Effector CD4-positive, alpha-beta T cell (primary cell): ENCODE measurements around the gene TM4SF18. TPM values are rescaled to one million over a fixed set of nuclear protein-coding genes. Genes with fewer than 3 reads are reported as not detected.
"Not testable (repeated sequence)": the region's sequence is repeated elsewhere in the genome, so short reads cannot be mapped to it uniquely, and the experiment has no call there.

Experiments used
- DNase-seq: peaks from one replicate; pipeline ENCODE4 v3.0.0-alpha.2; 2020
- total RNA-seq: gene quantifications from one replicate; lab custom pipeline; 2026; lab: John Stamatoyannopoulos, UW

TM4SF18 gene, protein sequence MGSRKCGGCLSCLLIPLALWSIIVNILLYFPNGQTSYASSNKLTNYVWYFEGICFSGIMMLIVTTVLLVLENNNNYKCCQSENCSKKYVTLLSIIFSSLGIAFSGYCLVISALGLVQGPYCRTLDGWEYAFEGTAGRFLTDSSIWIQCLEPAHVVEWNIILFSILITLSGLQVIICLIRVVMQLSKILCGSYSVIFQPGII
- not detected for total RNA-seq

DNA sequence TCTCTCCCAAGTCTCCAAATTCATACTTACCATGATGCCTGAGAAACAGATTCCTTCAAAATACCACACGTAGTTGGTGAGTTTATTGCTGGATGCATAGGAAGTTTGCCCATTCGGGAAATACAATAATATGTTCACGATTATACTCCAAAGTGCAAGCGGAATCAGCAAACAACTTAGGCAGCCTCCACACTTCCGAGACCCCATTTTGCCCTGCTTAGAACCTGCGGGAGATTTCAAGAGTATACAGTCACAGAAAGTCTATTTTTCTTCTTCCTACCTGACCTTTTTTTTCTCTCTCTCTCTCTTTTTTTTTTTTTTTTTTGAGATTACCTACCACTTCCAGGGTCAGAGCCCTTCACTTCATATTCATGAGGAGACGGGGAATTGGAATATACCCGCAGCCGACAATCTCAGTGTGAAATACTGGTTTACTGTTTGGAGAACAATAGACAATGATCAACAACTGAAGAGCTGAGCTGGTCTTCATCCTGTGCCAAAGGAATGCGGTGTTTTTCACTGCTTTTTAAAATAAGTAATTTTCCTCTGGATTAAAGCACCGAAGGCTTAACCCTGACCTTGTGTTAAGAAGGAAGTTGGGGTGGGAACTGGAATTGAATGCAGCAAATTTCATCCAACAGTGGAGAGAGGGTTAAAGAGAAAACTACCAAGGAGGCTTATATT, at the start of gene TM4SF18:
Gene TM4SF18 (minus strand): TSS at position 461 of the 684 bp plus-strand sequence. CDS start 254 bp downstream, at position 207.
- DNase-seq: no peak

DNA sequence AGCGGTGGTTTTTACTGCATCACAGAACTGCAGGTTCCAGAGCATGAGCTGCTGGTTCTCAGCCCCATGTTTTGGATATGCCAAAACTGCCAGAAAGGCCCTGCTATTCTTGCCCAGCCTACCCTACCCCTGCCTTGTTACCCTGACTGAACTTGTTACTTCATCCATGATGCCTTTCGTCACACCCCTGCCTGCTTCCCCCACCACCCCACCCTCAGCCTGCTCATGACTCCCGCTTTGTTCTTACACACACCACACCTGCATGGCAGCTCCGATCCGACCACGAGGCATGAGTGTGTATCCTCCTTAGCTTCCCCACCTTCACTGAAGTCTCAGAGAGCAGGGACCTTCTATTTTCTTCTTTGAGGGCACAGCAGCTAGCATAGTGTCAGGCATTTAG, 49.1 kb upstream of the TM4SF18 start:
- no peak for DNase-seq

GRCh38 chr3:149382101-149382467, 48.6 kb upstream of the TM4SF18 start:
- DNase-seq: no peak

DNA sequence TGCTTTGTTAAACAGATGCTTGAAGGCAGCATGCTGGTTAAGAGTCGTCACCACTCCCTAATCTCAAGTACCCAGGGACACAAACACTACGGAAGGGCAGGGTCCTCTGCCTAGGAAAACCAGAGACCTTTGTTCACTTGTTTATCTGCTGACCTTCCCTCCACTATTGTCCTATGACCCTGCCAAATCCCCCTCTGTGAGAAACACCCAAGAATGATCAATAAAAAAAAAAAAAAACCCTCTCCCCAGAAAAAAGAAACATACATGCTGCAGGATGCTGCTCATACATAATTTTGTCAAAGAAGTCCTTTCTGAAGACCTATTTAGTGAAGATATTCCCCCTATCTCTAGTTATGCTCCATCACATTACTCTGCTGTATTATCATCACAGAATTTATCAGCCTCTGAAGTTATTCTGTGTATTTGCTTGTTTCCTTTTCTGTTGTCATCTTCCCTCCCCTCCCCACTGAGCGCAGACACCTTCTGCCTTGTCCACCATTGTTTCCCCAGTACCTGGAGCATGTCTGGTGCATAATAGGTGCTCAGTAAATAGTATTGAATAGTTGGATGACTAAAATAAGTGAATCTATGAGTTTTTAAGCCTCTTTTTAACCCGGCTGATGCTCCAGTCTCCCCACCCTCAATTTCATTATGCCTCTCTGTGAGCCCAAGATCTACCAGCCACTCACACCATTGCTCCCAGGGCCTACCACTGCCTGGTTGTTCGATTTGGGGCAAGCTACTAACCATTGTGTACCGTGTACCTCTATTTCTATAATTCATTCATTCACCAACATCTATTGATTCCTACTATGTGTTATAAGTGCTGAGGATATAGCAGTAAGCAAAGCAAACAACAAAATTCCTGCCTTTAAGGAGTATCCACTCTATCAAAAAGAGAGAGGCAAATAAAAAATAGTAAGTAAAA, 48.0 kb upstream of the TM4SF18 start:
- no peak for DNase-seq

DNA sequence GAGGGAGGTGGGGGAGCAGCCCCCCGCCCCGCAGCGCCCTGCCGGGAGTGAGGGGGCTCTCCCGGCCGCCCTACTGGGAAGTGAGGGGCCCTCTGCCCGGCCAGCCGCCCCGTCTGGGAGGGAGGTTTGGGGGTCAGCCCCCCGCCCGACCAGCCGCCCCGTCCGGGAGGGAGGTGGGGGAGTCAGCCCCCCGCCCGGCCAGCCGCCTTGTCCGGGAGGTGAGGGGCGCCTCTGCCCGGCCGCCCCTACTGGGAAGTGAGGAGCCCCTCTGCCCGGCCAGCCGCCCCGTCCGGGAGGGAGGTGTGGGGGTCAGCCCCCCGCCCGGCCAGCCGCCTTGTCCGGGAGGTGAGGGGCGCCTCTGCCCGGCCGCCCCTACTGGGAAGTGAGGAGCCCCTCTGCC, 46.8 kb upstream of the TM4SF18 start:
- not testable (repeated sequence) for DNase-seq

DNA sequence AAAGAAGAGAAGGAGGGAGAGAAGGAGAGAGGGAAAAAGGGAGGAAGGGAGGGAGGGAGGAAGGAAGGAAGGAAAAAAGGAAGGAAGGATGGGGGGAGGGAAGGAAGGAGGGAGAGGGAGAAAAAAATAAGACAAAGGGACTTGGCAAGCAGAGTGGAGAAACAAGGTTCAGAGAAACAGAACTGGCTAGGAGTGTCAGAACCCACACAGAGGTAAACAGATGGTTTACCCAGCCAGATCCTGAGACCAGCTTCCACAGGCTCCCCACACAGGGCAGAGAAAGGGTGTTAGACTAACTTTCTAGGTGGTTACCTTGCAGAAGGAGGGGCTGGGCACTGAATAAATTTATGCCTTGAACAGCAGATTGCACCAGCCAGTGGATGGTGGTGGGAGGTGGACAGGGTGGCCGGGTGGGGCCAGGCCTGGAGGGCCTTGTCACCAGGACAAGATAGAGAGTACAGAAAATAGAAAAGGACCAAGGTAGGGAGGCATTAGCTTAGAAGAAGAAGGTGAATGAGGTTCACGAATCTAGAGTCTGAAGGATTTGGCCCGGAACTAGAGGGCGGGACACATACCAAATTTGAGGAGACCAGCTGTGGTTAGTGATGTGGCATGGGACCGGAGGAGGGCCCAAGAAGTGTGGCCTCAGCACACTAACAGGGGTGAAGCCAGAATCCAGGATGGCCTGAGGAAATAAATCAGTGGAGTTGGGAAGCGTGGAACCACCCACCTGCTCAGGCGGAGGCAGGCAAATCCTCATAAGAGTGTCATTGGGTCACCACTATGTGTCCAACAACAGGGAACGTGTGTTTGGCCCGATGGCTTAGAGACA, 45.3 kb upstream of the TM4SF18 start:
- no peak for DNase-seq

- no peak for DNase-seq
Observed at GRCh38 chr3:149377408-149378364, 44.2 kb upstream of the TM4SF18 start, which contains the start of gene TM4SF1. Gene TM4SF1 (minus strand): TSS chr3:149377649. CDS start chr3:149377547, 102 bp downstream.

GRCh38 chr3:149376718-149377407, 43.4 kb upstream of the TM4SF18 start:
- no peak for DNase-seq

DNA sequence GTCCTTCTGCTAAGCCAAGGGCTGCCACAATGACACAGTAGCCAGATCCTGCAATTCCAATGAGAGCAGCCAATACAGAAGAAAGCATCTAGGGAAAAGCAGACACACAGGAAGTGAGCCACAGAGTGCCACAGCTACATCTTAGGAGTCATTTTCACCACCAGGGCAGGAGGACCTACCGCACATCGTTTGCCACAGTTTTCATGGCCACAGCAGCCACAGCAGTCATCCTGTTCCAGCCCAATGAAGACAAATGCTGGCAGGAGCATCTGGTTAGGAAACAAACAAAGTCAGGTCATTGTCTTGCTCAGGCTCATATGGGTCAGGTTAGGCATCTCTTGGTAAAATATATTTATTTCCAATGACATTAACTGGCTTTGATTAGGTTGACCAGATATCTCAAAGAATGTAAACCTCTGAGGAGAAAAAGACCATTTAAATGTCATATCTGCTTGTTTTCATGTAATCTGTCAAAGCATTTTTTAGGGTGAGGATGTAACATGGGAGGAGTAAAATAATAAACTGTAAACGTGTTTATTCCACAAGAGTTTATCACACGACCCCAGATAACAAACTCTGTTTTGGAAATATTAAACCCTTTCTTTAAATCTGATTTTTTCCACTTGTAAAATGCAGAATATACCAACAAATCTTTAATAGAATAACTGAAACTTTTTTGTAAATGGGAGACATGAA, 42.2 kb upstream of the TM4SF18 start:
- DNase-seq: no peak

DNA sequence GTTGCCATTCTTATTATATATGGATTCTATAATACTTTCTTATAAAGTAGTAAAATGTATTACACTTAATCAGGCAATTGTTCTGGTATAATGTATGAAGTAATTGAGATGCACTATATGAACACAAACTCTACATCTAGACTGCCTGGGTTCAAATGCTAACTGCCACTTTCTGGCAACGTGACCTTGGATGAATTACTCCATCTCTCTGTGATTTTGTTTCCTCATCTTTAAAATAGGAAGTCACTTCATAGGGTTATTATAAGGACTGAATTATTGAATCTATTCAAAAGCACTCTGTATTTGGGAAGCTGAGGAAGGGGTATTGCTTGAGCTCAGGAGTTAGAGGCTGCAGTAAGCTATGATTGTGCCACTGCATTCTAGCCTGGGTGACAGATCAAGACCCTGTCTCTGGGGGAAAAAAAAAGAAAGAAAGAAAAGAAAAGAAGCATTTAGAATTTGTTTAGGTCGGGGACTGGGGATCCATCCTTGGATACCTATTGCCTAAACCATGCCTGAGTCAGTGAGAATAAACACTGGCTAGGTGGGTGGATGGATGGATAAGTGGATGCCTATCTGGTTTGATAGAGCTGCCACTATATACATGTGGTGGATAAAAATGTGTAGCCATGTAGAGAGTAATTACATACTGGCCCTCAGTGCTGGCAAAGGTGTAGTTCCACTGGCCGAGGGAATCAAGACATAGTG, 41.5 kb upstream of the TM4SF18 start:
- DNase-seq: no peak

GRCh38 chr3:149374391-149374790, 41.0 kb upstream of the TM4SF18 start:
- no peak for DNase-seq

DNA sequence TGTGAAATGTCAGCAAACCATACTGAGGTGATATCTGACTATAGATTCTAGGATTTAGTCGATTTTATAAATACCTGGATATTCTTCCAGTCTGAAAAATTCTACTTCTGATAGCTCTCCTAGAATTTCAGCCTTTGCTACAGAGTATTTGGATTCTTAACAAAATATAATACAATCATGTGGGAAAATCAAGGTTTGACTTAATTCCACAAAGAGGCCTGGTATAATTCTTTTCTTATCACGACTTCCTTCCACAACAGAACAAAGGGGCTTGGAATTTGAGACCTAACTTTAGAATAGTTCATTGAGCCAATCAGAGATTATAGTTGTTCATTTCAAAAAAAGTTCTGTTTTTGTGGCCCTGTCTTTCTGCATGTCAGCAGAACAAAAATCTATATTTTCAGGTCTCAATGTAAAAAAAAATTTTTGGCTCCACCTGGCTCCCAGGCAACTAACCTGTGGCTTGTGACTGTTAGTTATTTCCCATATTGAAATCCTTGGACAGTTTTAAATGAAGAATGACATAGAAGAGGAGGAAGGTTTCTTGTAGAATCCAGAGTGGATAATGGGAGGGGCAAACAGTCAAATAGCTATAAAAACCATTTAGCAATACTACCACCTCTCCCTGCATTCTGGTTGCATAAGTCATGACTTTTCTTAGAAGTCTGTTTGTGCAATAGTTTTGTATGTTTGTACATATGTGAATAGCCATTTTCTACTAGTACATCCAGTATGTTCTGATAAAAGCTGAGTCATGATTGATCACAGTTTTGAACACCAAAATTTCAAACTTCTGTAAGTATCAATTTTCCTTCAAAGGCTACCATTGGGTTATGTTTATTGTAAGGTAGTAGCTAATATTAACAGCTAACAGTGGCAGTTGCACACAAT, 40.0 kb upstream of the TM4SF18 start:
- DNase-seq: no peak

DNA sequence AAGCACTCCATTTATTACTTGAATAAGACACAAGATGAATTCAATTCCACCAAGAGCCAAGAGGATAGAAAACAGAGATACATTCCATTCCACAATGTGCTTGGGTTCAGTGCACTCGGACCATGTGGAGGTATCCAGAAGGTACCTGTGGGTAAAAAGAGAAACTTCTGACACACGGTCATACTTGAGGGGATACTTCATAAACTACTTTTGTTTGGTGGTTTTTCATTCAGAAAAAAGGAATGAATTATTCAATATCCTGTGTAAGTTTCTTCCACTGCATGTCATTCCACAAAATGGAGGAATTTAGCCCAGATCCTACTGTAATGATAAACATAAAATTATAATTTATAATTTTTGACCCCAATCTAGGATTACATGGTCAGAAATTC, 38.3 kb upstream of the TM4SF18 start:
- DNase-seq: no peak

GRCh38 chr3:149371001-149371722, 37.7 kb upstream of the TM4SF18 start:
- DNase-seq: no peak

DNA sequence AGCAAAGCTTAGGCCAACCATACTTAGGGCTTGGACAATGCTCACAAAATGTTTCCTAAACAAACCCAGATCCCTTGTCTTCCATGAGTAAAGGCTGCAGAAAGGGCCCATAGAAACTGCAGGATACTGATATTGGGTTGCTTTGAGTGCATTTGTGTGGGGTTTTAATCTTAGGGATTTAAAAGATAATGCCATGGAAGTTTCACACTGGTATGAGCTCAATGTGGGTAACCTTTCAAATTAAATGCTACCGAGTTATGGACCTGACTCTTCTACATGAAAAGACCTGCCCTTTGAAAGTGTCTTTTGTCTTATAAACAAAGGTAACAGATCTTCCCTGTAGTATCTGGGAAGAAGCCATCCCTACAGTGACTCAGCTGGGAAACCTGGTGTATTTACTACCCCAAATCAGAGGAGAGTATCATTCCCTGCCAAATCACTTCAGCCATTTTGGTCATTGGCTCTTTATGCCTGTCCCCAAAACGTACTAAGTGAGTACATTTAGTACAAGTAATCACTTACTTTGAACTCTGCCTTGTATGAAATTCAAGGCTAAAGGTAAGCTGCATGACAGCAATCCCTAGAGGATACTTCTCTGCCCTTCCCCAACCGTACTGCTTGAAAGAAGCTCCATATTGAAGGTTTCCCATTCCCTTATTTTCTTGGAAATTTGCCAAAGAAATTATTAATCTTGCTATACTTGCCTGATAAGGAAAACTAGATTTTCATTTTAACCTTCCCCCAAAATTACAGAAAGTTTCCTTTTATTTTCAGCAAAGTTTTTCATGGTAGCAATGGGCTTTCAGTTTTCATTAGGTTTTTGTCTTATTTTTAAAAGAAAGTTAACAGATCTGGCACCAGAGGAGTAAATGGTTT, 36.8 kb upstream of the TM4SF18 start:
- no peak for DNase-seq

GRCh38 chr3:149368674-149369497, 35.5 kb upstream of the TM4SF18 start:
- no peak for DNase-seq
